Endothelial cell of umbilical vein (primary cell): ENCODE data around the gene MCM5. TPM values are rescaled to one million over a fixed set of nuclear protein-coding genes. Genes with fewer than 3 reads are reported as not detected.
"Not testable (repeated sequence)": the region's sequence is repeated elsewhere in the genome, so short reads cannot be mapped to it uniquely, and the experiment has no call there.

ENCODE experiments used
- BruUV-seq: library from RNA; stranded (reverse); fragments of 400-500 nt; replicated peaks from 2 replicates; lab custom pipeline; 2021; lab: Mats Ljungman, UMichigan
- CTCF ChIA-PET: fragments of 300-600, 350-600 bp; sonication (Branson Sonifier 250); formaldehyde crosslinking; loops from one replicate; lab custom pipeline; 2021; ENCODE audit warnings: antibody characterized with exemption, inconsistent platforms; lab: Charles Lee
- POLR2A ChIA-PET: fragments of 300-600, 350-600 bp; sonication (Branson Sonifier 250); formaldehyde crosslinking; loops from one replicate; lab custom pipeline; 2021; ENCODE audit warnings: antibody characterized with exemption, inconsistent platforms; lab: Charles Lee
- DNase-seq: peaks from one replicate; pipeline ENCODE4 v3.0.0-alpha.2; 2011; ENCODE audit warnings: low read depth, low spot score
- FAIRE-seq: peaks from 2 replicates; lab custom pipeline; 2011; peaks lifted over from hg19 to GRCh38; lab: Jason Lieb, UNC
- H2AFZ ChIP-seq: 2 replicates; pipeline ENCODE4 v1.6.0; 2012; ENCODE audit warnings: low read depth, low read length, control low read depth, inconsistent platforms
- H3K27ac ChIP-seq: 2 replicates; pipeline ENCODE4 v1.5.1; 2011; ENCODE audit warnings: low read depth, mild to moderate bottlenecking, control low read depth, low read length, moderate library complexity; ENCODE audit not compliant: insufficient read depth
- H3K27me3 ChIP-seq, 2 experiments: 2 replicates each; pipeline versions ENCODE4 v1.6.0 to v1.6.1; 2011; ENCODE audit warnings: low read length in 2 of 2, mixed read lengths in 1 of 2; ENCODE audit not compliant: control insufficient read depth in 2 of 2, insufficient read depth in 2 of 2
- H3K36me3 ChIP-seq, 2 experiments: 2 replicates in 1 of 2; 3 replicates in 1 of 2; pipeline ENCODE4 v1.5.1; 2011; ENCODE audit warnings: low read length in 2 of 2, mild to moderate bottlenecking in 1 of 2, moderate library complexity in 1 of 2; ENCODE audit not compliant: control insufficient read depth in 2 of 2, insufficient read depth in 2 of 2; ENCODE audit errors: extremely low read depth in 1 of 2
- H3K4me1 ChIP-seq: 3 replicates; pipeline ENCODE4 v1.5.1; 2011; ENCODE audit warnings: mild to moderate bottlenecking, low read length; ENCODE audit not compliant: control insufficient read depth, insufficient read depth; ENCODE audit errors: extremely low read depth
- H3K4me2 ChIP-seq: 2 replicates; pipeline ENCODE4 v1.6.1; 2011; ENCODE audit warnings: low read length, control low read depth, mixed read lengths; ENCODE audit not compliant: insufficient read depth
- H3K4me3 ChIP-seq, 3 experiments: fragments of 200-600 bp in 1 of 3; sonication (generic), shearing (Covaris generic) in 1 of 3; replicated peaks in 1 of 3; 2 replicates each; pipeline ENCODE4 v1.5.1; 2011 to 2016; ENCODE audit warnings: control low read depth in 3 of 3, low read length in 3 of 3, mild to moderate bottlenecking in 2 of 3, inconsistent platforms in 1 of 3, low read depth in 1 of 3, moderate library complexity in 1 of 3; ENCODE audit not compliant: insufficient read depth in 1 of 3
- H3K79me2 ChIP-seq: 2 replicates; pipeline ENCODE4 v1.6.0; 2012; ENCODE audit warnings: low read length, inconsistent platforms; ENCODE audit not compliant: control insufficient read depth, insufficient read depth
- H3K9ac ChIP-seq: replicated peaks from 2 replicates; pipeline ENCODE3; 2011; ENCODE audit warnings: low read length, control low read depth; ENCODE audit not compliant: insufficient read depth; ENCODE audit errors: extremely low read depth
- H3K9me1 ChIP-seq: replicated peaks from 3 replicates; pipeline ENCODE4 v1.6.0; 2011; ENCODE audit warnings: mild to moderate bottlenecking, low read length; ENCODE audit not compliant: control insufficient read depth, insufficient read depth; ENCODE audit errors: extremely low read depth
- H3K9me3 ChIP-seq: replicated peaks from 2 replicates; pipeline ENCODE4 v1.5.1; 2012; ENCODE audit warnings: low read length, inconsistent platforms; ENCODE audit not compliant: control insufficient read depth, insufficient read depth
- H4K20me1 ChIP-seq: replicated peaks from 2 replicates; pipeline ENCODE3; 2011; ENCODE audit warnings: mild to moderate bottlenecking, low read length; ENCODE audit not compliant: control insufficient read depth, insufficient read depth; ENCODE audit errors: extremely low read depth
- CTCF ChIP-seq, 2 donors: IDR thresholded peaks; 1 replicate in 1 of 2; 2 replicates in 1 of 2; pipeline ENCODE4 v1.5.1; 2011; ENCODE audit warnings: low read length in 2 of 2, mild to moderate bottlenecking in 2 of 2, moderate library complexity in 2 of 2, control low read depth in 1 of 2, inconsistent platforms in 1 of 2, low read depth in 1 of 2; ENCODE audit not compliant: insufficient read depth in 1 of 2; ENCODE audit errors: extremely low read depth in 1 of 2
- EZH2 ChIP-seq: IDR thresholded peaks from 2 replicates; pipeline ENCODE4 v1.6.1; 2012; ENCODE audit warnings: borderline replicate concordance, low read depth, mild to moderate bottlenecking, moderate library complexity, low read length, inconsistent platforms; ENCODE audit not compliant: severe bottlenecking
- FOS ChIP-seq: IDR thresholded peaks from 2 replicates; pipeline ENCODE4 v1.6.1; 2011; ENCODE audit warnings: mild to moderate bottlenecking, low read length, moderate library complexity, borderline replicate concordance; ENCODE audit not compliant: insufficient read depth
- GATA2 ChIP-seq: IDR thresholded peaks from 2 replicates; pipeline ENCODE4 v1.7.0; 2011; ENCODE audit warnings: low read depth, mild to moderate bottlenecking, moderate library complexity, mixed read lengths, low read length; ENCODE audit not compliant: insufficient read length, insufficient read depth
- JUN ChIP-seq: IDR thresholded peaks from 2 replicates; pipeline ENCODE4 v1.6.1; 2011; ENCODE audit warnings: borderline replicate concordance, low read depth; ENCODE audit not compliant: insufficient read length, insufficient read depth
- MAX ChIP-seq: IDR thresholded peaks from 2 replicates; pipeline ENCODE4 v1.6.1; 2011; ENCODE audit not compliant: insufficient read depth, insufficient read length
- MYC ChIP-seq: IDR thresholded peaks from one replicate; pipeline ENCODE4 v1.6.1; 2011; ENCODE audit warnings: mild to moderate bottlenecking, low read depth, low read length
- POLR2A ChIP-seq: IDR thresholded peaks from 2 replicates; pipeline ENCODE4 v1.6.1; 2012; ENCODE audit warnings: low read depth, mild to moderate bottlenecking, control low read depth, low read length
- POLR2AphosphoS5 ChIP-seq: IDR thresholded peaks from 2 replicates; pipeline ENCODE4 v1.6.1; 2012; ENCODE audit warnings: low read depth, mild to moderate bottlenecking, control low read depth, low read length, moderate library complexity; ENCODE audit not compliant: insufficient read depth
- dilution Hi-C: fragments of 300-500 bp; cut with MboI; formaldehyde crosslinking; loops from one replicate; pipeline ENCODE4 v1.15.0; 2019; ENCODE audit warnings: low sequenced_read_pairs; ENCODE audit not compliant: extremely low pct_ligation_motif_present
- intact Hi-C: fragments of 100-400 bp; cut with micrococcal nuclease; formaldehyde crosslinking; loops from one replicate; pipeline ENCODE4 v1.10.0; 2022
- polyA plus RNA-seq, 4 experiments: library from polyadenylated mRNA; depleted of rRNA in 3 of 4; stranded (reverse) in 3 of 4; unstranded in 1 of 4; fragments of >200 nt; gene quantifications; 2 replicates each; pipeline versions ENCODE4 v1.2.1 to v1.2.3, GENCODE V29; 2011 to 2012; ENCODE audit warnings: missing spikeins in 1 of 4
- total RNA-seq: library from RNA; stranded (reverse); gene quantifications from 2 replicates; pipeline ENCODE4 v1.2.3, GENCODE V29; 2021

The MCM5 gene
- total and polyA plus RNA-seq, 2 donors (not counting 3 experiments of a cell fraction or from before 2014, with no cell fraction given), result 67.8 to 111 TPM

GRCh38 chr22:35437049-35437448 is 37.1 kb downstream of the MCM5 start:
- no peak overlapping the region for H3K27ac ChIP-seq
- DNase-seq (no peak), FAIRE-seq (no peak)
- H4K20me1 ChIP-seq, result no peaks in the 10 kb centered on the region
- no peak for TF ChIP-seq JUN
- TF ChIP-seq FOS, result no peak
- TF ChIP-seq POLR2AphosphoS5, result no peak
- no peak for TF ChIP-seq GATA2
- no peak for TF ChIP-seq POLR2A
- TF ChIP-seq MYC, result no peak
- no peak for TF ChIP-seq MAX
- TF ChIP-seq EZH2, result no peak
- TF ChIP-seq CTCF (IDR thresholded peaks at IDR 0.05; ENCODE audit: extremely low read depth in 1 of 2, insufficient read depth in 1 of 2, low read depth in 1 of 2, low read length in 2 of 2), result no peak
- H3K9me3 ChIP-seq, result no peaks in the 10 kb centered on the region
- CTCF ChIA-PET, result no interaction called here
- H3K27me3 ChIP-seq, result no peaks in the 10 kb centered on the region
- H2AFZ ChIP-seq, result no peak overlapping the region
- POLR2A ChIA-PET, result no interaction called here
- H3K36me3 ChIP-seq, result no peaks in the 10 kb centered on the region
- H3K79me2 ChIP-seq, result no peaks in the 10 kb centered on the region
- no peaks in the 10 kb centered on the region for H3K9me1 ChIP-seq
- H3K4me1 ChIP-seq, result no peaks in the 10 kb centered on the region
- BruUV-seq, result no TSS peak
- no peak overlapping the region for H3K4me3 ChIP-seq
- dilution Hi-C loops (no loop called here), intact Hi-C loops (no loop called here)
- H3K9ac ChIP-seq, result no peak overlapping the region
- H3K4me2 ChIP-seq, result no peak overlapping the region

GRCh38 chr22:35438673-35439364 is 38.9 kb downstream of the MCM5 start:
- H3K9me3 ChIP-seq, H3K4me3 ChIP-seq, H3K79me2 ChIP-seq, H3K9ac ChIP-seq, H2AFZ ChIP-seq, BruUV-seq, H3K4me2 ChIP-seq, DNase-seq, FAIRE-seq, H3K9me1 ChIP-seq, H4K20me1 ChIP-seq, H3K4me1 ChIP-seq, CTCF ChIA-PET, intact Hi-C loops, H3K27ac ChIP-seq, H3K36me3 ChIP-seq, H3K27me3 ChIP-seq, dilution Hi-C loops, POLR2A ChIA-PET: not testable (repeated sequence)
